HL-60 (cell line): ENCODE results near the gene DERL2.

Source experiments
- DNase-seq, 2 experiments: peaks; one replicate each; pipeline ENCODE4 v3.0.0-alpha.2; 2010 to 2020; ENCODE audit warnings: low read depth in 1 of 2, low spot score in 1 of 2
- H3K27ac ChIP-seq: fragments of 250-450 bp; sonication (Bioruptor Pico); replicated peaks from 2 replicates; pipeline ENCODE4 v1.5.1; 2020; ENCODE audit warnings: mild to moderate bottlenecking, moderate library complexity
- H3K27me3 ChIP-seq: fragments of 250-450 bp; sonication (Bioruptor Pico); 2 replicates; pipeline ENCODE4 v1.5.1; 2021; ENCODE audit warnings: mild to moderate bottlenecking, moderate library complexity; ENCODE audit not compliant: insufficient read depth, poor library complexity, severe bottlenecking
- H3K4me3 ChIP-seq: replicated peaks from 2 replicates; pipeline ENCODE4 v1.5.1; 2011; ENCODE audit warnings: mild to moderate bottlenecking, control low read depth, low read length; ENCODE audit not compliant: insufficient read depth
- GABPA ChIP-seq: IDR thresholded peaks from 2 replicates; pipeline ENCODE4 v1.6.1; 2012; ENCODE audit warnings: low read depth
- POLR2AphosphoS5 ChIP-seq: IDR thresholded peaks from 2 replicates; pipeline ENCODE4 v1.6.1; 2012; ENCODE audit warnings: low read depth
- SPI1 ChIP-seq: IDR thresholded peaks from 2 replicates; pipeline ENCODE4 v1.6.1; 2012; ENCODE audit warnings: low read depth, mild to moderate bottlenecking, borderline replicate concordance
- TF ChIP-seq, protein P1 (sequence below): IDR thresholded peaks from one replicate; pipeline ENCODE4 v1.5.1; 2011; ENCODE audit warnings: low read length, control low read depth, inconsistent platforms; ENCODE audit not compliant: insufficient read depth
- TF ChIP-seq, protein P2 (sequence below): IDR thresholded peaks from 2 replicates; pipeline ENCODE4 v1.6.1; 2012; ENCODE audit warnings: low read depth; ENCODE audit not compliant: insufficient replicate concordance

The DERL2 gene

DNA sequence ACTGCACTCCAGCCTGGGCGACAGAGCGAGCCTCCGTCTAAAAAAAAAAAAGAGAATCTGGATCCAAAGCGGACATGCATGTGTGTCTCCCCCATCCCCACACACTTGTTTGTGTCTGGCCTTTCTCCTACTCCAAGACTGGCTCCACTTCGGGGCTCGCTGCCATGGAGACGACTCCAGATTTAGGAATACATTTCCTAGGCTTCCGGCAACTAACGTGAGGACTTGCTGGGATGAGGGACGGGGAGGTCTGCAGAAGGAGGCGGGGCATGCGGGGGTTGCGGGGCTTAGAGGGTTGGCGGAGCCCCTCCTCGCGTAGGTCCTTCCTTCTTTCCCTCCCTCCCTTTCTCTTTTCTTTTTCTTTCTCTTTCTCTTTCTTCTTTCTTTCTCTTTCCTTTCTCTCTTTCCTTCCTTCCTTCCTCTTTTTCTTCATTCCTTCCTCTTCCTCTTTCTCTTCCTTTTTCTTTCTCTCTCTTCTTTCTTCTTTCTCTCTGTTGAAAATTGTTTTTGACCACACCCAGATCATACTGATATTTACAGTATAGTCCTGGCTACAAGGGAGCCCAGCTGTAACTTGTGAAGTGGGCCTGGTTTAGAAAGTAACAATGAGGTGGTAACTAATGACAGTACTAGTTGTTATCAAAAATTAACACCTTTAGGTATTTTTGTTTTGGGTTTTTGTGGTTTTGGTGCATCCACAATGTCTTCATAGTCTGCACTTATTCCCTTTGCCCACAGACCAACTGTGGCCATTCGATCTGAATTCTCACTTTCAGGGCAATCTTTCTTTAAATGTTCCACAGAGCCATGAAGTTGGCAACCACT lies 25.6 kb upstream of the DERL2 start:
- H3K27ac ChIP-seq: no peak overlapping the region
- TF ChIP-seq, protein P1, sequence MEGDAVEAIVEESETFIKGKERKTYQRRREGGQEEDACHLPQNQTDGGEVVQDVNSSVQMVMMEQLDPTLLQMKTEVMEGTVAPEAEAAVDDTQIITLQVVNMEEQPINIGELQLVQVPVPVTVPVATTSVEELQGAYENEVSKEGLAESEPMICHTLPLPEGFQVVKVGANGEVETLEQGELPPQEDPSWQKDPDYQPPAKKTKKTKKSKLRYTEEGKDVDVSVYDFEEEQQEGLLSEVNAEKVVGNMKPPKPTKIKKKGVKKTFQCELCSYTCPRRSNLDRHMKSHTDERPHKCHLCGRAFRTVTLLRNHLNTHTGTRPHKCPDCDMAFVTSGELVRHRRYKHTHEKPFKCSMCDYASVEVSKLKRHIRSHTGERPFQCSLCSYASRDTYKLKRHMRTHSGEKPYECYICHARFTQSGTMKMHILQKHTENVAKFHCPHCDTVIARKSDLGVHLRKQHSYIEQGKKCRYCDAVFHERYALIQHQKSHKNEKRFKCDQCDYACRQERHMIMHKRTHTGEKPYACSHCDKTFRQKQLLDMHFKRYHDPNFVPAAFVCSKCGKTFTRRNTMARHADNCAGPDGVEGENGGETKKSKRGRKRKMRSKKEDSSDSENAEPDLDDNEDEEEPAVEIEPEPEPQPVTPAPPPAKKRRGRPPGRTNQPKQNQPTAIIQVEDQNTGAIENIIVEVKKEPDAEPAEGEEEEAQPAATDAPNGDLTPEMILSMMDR: no peak
- TF ChIP-seq, protein P2, sequence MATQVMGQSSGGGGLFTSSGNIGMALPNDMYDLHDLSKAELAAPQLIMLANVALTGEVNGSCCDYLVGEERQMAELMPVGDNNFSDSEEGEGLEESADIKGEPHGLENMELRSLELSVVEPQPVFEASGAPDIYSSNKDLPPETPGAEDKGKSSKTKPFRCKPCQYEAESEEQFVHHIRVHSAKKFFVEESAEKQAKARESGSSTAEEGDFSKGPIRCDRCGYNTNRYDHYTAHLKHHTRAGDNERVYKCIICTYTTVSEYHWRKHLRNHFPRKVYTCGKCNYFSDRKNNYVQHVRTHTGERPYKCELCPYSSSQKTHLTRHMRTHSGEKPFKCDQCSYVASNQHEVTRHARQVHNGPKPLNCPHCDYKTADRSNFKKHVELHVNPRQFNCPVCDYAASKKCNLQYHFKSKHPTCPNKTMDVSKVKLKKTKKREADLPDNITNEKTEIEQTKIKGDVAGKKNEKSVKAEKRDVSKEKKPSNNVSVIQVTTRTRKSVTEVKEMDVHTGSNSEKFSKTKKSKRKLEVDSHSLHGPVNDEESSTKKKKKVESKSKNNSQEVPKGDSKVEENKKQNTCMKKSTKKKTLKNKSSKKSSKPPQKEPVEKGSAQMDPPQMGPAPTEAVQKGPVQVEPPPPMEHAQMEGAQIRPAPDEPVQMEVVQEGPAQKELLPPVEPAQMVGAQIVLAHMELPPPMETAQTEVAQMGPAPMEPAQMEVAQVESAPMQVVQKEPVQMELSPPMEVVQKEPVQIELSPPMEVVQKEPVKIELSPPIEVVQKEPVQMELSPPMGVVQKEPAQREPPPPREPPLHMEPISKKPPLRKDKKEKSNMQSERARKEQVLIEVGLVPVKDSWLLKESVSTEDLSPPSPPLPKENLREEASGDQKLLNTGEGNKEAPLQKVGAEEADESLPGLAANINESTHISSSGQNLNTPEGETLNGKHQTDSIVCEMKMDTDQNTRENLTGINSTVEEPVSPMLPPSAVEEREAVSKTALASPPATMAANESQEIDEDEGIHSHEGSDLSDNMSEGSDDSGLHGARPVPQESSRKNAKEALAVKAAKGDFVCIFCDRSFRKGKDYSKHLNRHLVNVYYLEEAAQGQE: no peak
- TF ChIP-seq SPI1 (no peak), POLR2AphosphoS5 (no peak), GABPA (no peak)
- DNase-seq: no peak
- H3K4me3 ChIP-seq: no peak overlapping the region
- H3K27me3 ChIP-seq: no peaks in the 10 kb centered on the region

DNA sequence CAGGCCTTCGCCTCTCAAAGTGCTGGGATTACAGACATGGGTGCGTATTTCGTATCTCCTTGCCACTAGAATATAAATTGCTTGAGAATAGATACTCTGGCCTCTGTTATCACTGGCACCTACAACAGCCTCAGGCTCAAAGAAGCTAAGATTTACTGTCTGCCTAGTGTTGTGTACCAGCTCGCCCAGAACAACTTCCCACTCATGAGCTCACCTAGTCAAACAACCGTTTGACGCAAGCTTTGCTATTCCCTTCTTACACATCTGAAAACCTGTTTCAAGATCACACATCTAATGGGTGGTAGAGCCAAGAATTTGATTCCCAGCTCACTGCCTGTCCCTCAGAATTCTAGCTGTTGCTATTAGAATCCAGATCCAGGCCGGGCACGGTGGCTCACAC lies 24.8 kb upstream of the DERL2 start:
- no peak for DNase-seq
- no peak overlapping the region for H3K27ac ChIP-seq
- H3K27me3 ChIP-seq: no peaks in the 10 kb centered on the region
- no peak overlapping the region for H3K4me3 ChIP-seq
- TF ChIP-seq, protein P2: no peak
- TF ChIP-seq SPI1: no peak
- no peak for TF ChIP-seq GABPA
- no peak for TF ChIP-seq POLR2AphosphoS5
- TF ChIP-seq, protein P1: no peak

DNA sequence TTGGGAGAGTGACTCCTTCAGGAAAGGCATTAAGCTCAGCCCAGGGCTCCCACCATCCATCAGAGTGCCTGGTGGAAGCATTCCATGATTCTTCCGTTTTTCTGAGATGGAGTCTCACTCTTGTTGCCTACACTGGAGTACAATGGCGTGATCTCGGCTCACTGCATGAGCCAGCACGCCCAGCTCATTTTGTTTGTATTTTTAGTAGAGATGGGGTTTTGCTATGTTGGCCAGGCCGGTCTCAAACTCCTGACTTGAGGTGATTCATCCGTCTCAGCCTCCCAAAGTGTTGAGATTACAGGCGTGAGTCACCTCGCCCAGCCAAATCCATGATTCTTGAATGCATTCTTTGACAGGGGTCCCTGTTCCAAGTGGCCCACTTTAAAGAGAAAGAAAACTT lies 23.5 kb upstream of the DERL2 start:
- no peak overlapping the region for H3K4me3 ChIP-seq
- TF ChIP-seq, protein P1: no peak
- TF ChIP-seq GABPA (no peak), SPI1 (no peak), POLR2AphosphoS5 (no peak)
- TF ChIP-seq, protein P2: no peak
- H3K27me3 ChIP-seq: no peaks in the 10 kb centered on the region
- H3K27ac ChIP-seq: no peak overlapping the region
- DNase-seq: no peak
